ENCODE data around the gene BBX. TPM values are rescaled to one million over a fixed set of nuclear protein-coding genes. Genes with fewer than 3 reads are reported as not detected.
A peak's percentile ranks its signal among the peaks of the same experiment; 100 is the strongest.
"Not testable (repeated sequence)": the region's sequence is repeated elsewhere in the genome, so short reads cannot be mapped to it uniquely, and the experiment has no call there.

The BBX gene
- total RNA-seq, 1 donor from 2014 or later: 45.8 TPM

- no peak for DNase-seq
These were observed 283.3 kb downstream of the BBX start for GRCh38 chr3:107806021-107806420.

GRCh38 chr3:107806536-107806935, 283.8 kb downstream of the BBX start:
- no peak for DNase-seq

DNA sequence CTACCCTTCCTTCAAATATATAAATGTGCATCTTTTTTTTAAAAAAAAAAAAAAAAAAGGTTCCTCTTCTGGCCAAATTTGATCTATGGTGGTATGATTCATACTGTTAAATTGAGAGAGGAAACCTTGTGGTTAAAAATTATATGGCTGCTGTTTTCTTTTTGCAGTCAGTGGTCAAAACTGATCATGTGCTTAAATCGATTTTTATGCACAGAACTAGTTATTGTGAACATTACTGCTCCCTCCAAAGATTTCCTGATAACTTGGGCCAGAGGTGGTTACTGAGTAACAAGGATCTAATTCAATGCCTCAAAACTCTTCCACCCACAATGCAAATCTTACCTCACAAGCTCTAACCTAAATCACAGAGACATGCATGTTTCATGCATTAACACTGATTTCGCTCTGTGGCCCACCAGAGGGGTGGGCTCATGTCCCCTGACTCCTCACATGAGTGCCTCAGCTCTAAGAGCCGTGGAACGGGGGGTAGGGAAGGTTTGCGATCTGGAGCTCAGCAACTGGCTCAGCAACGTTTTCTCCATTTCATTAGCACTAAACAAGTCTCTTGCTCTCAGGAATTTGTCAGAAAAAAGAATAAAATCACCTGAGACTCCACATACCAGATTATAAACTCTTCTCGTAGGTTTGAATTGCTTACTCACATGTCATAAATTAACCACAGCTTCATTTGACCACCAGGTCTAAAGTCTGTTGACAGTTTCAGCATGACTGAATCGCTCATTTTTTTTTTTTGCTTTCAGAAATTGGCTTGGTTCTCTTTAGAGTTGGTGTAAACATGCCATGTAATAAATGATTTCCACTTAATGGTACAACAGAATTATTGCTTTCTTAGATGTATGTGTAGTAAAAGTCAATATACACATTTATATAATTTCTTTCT, 287.7 kb downstream of the BBX start:
- no peak for DNase-seq

GRCh38 chr3:107813026-107813425, 290.3 kb downstream of the BBX start:
- DNase-seq: no peak

- no peak for DNase-seq
These were observed 293.3 kb downstream of the BBX start for GRCh38 chr3:107816107-107816506.

GRCh38 chr3:107817076-107817475, 294.3 kb downstream of the BBX start:
- DNase-seq: no peak

- DNase-seq: no peak
These were observed 295.3 kb downstream of the BBX start for GRCh38 chr3:107818025-107818424.

DNA sequence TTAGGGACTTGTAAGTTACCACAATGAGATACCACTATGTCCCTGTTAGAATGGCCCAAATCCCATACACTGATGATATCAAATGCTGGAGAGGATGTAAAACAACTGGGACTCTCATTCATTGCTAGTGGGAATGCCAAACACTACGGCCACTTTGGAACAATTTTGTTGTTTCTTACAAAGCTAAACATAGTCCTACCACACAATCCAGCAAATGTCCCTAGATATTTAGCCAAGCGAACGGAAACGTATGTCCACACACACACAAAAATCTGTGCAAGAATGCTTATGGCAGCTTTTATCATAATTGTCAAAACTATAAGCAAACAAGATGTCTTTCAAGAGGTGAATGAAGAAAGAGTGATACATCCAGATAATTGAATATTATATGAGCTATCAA, 296.9 kb downstream of the BBX start:
- no peak for DNase-seq

- no peak for DNase-seq
These were observed 299.5 kb downstream of the BBX start for GRCh38 chr3:107822308-107822707.

- DNase-seq: no peak
These were observed 302.1 kb downstream of the BBX start for GRCh38 chr3:107824822-107825371.

DNA sequence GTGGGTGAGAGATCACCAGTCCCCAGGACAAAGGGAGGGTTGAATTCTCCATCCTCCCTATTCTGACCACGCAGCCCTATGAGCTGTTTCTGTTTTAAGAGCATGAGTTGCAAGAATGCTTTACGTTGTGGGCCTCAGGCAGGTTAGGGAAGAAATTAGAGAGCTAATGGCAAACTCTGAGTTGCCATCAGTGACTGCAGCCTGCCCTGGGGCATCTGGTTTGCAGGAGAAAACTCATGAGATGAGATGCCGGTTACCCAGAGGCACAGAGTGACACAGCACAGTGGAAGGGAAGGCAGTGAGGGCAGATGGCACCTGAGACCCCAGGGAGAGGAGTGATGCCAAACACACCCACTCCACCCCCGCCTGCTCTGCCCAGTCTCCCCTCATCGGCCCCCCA, 302.8 kb downstream of the BBX start:
- DNase-seq: no peak

- DNase-seq: no peak
These were observed 304.0 kb downstream of the BBX start for GRCh38 chr3:107826727-107827126.

GRCh38 chr3:107829185-107829584, 306.4 kb downstream of the BBX start:
- DNase-seq: no peak

GRCh38 chr3:107831590-107831989, 308.8 kb downstream of the BBX start:
- DNase-seq: no peak

- no peak for DNase-seq
These were observed 310.3 kb downstream of the BBX start for GRCh38 chr3:107833043-107833442.

DNA sequence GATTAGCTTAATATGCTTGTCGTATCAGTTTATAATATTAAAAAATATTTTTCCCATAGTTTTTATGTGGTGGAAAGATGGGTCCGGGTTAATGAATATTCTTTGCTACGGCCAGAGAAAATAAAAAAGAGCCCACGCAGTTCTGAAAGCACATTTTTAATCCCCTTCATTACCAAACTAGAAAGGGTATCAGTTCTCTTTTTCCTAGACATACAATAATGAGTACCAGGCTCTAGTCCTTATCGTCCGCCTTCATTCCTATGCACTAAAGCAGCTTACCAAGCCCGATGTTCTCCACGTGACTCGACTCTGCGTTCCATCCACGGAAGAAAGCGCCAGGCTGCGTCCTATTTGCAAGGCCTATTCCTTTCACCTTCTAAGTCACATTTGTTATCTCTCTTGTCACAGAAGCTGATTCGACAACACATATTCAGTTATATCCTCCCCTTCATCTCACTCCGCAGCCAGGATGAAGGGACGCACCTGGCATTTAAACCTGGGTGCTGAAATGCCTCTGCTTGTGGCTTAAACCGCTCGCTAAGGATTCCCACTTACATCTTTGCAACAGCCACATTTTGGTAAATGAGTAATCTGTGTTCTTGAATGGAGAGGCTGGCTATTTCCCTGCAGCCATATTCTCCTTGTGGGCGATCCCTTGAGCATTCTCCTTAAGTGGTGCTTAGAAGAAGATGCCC, 311.1 kb downstream of the BBX start:
- DNase-seq: no peak

DNA sequence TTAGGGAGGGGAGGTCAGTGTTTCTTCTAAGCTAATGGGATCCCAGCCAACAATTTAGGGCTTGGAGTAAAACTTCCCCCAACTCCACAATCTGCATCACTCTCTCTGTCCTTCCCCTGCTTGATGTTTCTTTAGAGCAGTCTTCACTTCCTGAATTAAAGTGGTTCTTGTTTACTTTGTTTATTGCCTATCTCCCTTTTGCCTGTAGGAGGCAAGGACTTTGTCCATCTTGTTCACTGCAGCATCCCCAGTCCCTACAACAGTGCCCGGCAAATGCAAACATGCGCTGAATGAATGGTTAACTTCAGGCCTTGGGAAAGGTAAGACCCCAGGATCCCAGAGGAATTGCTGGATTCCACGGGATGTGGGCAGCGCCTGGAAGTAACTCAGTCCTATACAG, 312.2 kb downstream of the BBX start:
- not testable (repeated sequence) for DNase-seq

- DNase-seq: no peak
These were observed 315.3 kb downstream of the BBX start for GRCh38 chr3:107837895-107838612.

DNA sequence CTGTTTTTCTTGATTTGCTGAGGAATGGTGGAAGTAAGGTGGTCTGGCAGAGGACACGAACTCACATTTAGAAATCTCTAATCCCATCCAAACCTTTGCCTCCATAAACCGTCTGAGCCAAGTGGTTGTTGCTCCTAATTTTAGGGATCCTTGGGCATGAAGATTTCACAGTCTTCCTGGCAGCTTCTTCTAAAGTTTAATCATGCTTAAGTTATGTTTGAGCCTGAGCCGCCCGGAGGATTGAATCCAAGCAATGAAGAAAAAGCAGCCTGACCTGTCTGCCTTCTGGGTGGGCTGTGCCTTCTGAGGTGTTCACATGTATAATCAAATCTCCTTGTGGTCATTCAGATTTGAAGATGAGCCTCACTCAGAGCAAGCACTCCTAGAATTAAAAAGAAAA, 319.1 kb downstream of the BBX start:
- DNase-seq: no peak

- no peak for DNase-seq
These were observed 320.2 kb downstream of the BBX start for GRCh38 chr3:107842940-107843339.

- DNase-seq: peak; percentile 14
These were observed 322.9 kb downstream of the BBX start for GRCh38 chr3:107845380-107846278.

All from skin of body (tissue), 2 donors.